ENCODE measurements around the gene DNAH9.

DNAH9 gene

GRCh38 chr17:11690681-11691080 is 92.4 kb downstream of the DNAH9 start:
- no peak for DNase-seq

- no peak for DNase-seq
Observed at GRCh38 chr17:11692688-11693087, 94.4 kb downstream of the DNAH9 start.

- DNase-seq = no peak
Observed at GRCh38 chr17:11693284-11693683, 95.0 kb downstream of the DNAH9 start.

DNA sequence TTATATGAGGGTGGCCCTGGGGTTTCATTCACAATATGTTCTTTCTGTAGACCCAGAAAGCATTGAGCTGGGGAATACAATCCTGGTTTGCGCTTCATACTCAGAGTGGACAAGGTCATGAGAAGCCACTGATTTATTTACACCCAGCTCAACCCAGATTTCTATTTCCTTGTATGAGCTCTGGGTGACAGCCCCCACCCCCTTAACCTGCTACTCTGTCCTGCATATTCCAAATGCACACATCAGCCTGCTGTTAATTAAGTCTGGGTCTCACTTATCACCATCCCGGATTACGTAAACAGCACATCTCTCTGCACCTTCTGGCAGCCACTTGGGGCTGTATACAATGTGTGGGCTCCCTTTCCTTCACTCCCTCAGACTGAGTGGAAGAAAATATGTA is 102.4 kb downstream of the DNAH9 start:
- no peak for DNase-seq

GRCh38 chr17:11701911-11702310 is 103.6 kb downstream of the DNAH9 start:
- DNase-seq = no peak

GRCh38 chr17:11704041-11704440 is 105.8 kb downstream of the DNAH9 start:
- DNase-seq = no peak

- DNase-seq = no peak
Observed at GRCh38 chr17:11705111-11705510, 106.8 kb downstream of the DNAH9 start.

DNA sequence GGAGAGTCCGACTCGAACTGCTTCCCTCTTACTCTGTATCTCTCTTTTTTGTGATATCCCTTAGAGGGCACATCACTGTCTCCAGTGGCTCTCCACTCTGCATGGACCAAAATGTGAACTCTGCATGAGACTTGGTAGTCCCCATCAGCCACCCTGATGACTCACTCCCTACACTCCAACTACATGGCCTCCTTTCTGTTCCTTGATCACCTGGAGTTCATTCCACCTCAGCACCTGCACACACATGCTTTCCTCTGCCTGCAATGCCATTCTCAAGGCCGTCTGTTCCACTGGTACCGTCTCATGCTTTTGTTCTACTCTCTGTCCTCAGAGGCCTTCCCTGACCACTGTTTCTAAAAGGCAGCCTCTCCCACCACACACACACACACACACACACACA is 109.3 kb downstream of the DNAH9 start:
- no peak for DNase-seq

GRCh38 chr17:11712456-11712855 is 114.2 kb downstream of the DNAH9 start:
- no peak for DNase-seq

GRCh38 chr17:11719203-11719602 is 120.9 kb downstream of the DNAH9 start:
- no peak for DNase-seq

GRCh38 chr17:11719856-11720255 is 121.6 kb downstream of the DNAH9 start:
- no peak for DNase-seq

DNA sequence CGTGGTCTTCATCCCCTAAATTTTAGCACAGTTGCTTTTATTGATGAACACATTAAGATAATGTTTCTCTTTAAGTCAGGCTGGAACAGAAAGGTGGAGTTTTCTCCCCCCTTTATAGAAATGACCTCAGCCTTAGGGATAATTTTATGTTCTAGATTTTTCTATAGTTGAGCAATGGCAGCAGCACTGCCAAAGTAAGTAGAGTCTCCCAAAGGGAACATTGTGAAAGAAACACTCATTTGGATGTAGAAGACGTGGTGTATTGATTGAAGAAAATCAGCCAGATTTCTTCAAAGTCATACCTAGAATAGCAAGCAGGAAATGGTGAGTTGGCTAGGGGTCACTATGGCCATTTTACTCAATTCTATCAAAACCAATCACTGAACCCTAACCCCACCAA is 122.5 kb downstream of the DNAH9 start:
- DNase-seq = no peak

- DNase-seq = no peak
Observed at GRCh38 chr17:11730747-11731146, 132.5 kb downstream of the DNAH9 start.

DNA sequence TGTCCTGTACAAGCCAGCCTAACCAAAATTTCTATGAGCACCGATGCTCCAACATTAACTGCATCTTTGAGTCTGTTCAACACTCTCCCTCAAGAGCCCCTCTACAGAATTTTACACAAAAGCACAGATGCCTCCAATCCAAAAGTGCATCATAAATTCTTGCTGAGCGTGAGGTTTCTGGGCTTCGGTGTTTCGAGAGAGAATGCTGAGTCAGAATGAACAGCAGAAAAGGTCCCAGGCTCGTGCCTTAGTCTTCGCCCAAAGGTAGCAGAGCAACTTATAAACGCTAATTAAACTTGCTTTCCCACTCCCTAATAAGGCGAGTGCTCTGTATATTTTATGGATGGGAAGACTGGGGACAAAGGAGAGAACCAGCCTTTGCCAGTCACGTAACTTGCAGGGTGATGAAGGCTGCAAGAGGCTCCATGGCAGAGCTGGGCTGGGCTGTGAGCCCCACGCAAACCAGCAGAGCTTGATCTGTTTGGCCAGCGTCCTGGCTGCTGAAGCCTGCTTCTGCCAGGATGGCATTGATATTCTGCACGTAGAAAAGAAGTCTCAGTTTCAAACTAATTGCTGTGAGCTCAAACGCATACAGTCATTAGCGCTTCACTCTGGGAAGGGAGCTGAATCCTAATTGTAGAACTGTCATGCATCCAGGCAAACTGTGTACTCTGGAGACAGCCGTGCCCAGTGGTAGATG is 138.5 kb downstream of the DNAH9 start:
- DNase-seq = no peak

GRCh38 chr17:11737313-11737679 is 139.0 kb downstream of the DNAH9 start:
- no peak for DNase-seq

DNA sequence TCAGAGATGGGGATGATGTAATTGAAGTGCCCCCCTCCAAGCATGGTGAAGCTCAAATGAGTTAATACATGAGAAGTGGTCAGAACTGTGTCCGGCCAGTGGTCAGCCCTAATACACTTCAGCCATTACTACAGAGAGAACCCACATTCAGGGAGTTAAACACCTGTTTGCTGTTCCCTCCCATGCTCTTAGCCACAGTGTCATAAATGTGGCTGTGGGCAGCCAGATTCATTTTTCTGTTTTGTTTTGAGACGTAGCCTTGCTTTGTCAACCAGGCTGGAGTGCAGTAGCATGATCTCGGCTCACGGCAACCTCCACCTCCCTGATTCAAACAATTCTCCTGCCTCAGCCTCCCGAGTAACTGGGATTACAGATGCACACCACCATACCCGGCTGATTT is 139.9 kb downstream of the DNAH9 start:
- DNase-seq = no peak

DNA sequence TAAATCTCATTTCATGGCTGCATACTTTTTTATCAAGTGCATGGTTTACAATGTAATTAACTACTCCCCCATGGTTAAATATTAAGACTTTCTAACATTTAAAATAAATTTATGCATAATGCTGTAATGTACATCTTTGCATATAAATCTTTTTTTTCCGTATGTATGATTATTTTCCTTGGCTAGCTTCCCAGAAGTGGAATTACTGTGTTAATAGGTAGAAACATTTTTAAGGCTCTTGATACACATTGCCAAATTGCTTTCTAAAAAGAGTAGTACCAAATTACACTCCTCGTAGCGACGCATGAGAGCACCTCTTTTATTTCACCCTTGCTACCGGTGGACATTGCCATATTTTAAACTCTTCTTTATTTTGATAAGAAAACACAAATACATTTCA is 141.1 kb downstream of the DNAH9 start:
- DNase-seq = no peak

DNA sequence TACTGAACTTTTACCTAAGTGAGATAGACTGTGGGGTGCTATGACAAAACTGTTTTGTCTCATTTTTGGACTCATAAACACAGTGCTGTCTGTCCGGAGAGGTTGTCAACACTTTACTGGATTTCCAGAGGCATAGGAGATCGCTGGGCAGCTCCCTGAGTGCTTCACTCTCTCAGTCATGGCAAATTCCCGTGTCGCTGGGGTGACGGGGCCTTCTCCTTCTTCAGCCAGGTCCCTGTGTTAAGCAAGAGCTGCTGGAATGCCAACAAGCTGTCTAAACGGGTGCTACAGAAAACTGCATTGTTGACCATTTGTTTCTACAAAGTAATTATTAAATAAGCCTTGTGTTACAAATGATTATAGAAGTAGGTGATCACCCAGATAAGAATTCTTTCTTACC is 141.6 kb downstream of the DNAH9 start:
- no peak for DNase-seq

- no peak for DNase-seq
Observed at GRCh38 chr17:11742886-11743285, 144.6 kb downstream of the DNAH9 start.

DNA sequence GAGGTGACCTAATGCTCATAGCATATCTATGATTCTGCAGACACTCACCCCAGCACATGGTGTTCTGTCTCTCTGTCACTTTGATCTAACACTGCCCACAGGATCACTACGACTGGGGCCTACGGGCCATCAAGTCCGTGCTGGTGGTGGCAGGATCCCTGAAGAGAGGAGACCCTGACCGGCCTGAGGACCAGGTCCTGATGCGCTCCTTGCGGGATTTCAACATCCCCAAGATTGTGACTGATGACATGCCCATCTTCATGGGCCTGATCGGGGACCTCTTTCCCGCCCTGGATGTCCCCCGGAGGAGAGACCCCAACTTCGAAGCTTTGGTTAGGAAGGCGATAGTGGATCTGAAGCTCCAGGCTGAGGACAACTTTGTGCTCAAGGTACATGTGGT is 146.4 kb downstream of the DNAH9 start:
- no peak for DNase-seq

- no peak for DNase-seq
Observed at GRCh38 chr17:11747441-11747840, 149.2 kb downstream of the DNAH9 start.

DNA sequence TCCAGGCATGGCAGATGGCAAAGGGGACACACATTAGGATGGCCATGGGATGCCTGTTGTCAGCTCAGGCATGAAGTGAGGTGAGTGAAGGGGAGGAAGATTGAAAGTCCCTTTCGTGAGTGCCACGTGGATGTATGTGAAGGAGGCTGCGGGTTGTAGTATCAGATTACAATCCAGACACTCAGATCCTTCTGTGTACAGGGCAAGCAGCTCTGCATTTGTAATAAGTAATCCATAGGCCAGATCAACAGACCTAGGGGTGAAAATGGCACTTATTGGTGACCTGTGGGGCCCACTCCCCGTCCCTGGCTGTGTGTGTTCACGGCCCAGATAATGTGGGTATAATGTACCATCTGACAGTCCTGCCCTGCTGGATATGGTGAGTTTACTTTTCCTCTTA is 159.5 kb downstream of the DNAH9 start:
- no peak for DNase-seq

GRCh38 chr17:11768106-11768505 is 169.8 kb downstream of the DNAH9 start:
- DNase-seq = no peak

- no peak for DNase-seq
Observed at GRCh38 chr17:11768981-11769380, 170.7 kb downstream of the DNAH9 start.

DNA sequence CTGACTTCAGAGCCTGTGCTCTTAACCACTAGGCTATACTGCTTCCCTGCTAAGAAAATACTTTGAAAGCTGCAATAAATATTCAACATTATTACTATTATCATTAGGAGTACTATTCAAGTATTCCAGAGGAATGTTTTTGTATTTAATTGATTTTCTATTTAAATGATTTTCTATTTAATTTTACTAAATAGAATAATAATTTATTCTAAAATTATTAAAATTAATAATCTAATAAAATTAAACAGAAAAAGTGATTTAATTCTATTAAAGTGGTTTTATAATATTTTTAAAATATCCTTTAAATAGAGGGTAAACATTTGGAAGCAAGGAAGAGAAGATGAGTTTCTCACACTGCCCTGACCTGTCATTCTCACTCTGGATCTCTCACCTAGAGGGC is 173.8 kb downstream of the DNAH9 start:
- DNase-seq = no peak

DNA sequence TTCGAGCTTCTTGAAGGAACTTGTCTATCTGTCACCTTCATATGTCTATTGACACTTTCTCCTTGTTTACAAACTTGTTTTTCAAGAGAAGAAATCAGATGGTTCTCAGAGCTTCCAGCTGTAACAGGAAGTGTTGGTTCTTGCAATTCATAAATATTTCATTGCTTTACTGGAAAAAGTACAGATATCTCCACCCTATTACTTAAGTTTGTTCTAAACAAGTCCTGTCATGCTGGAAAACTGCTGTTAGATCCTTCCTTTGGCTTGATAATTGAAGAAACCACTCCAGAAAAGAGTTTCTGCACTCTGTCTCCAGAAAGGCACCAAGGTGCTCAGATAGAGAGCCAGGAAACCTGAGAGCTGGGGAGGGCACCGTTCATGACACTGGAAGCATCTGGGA is 181.6 kb downstream of the DNAH9 start:
- DNase-seq = no peak

Data from T-helper 1 cell (primary cell).